Neutrophil (primary cell): ENCODE measurements around the gene SUN1.

Source experiments
- H3K27ac ChIP-seq: fragments of 200-600 bp; sonication (generic); 2 replicates; pipeline ENCODE4 v1.5.1; 2016; ENCODE audit warnings: mild to moderate bottlenecking, moderate library complexity
- H3K27me3 ChIP-seq: fragments of 200-600 bp; sonication (generic); 2 replicates; pipeline ENCODE4 v1.6.0; 2016; ENCODE audit warnings: mild to moderate bottlenecking
- H3K36me3 ChIP-seq: fragments of 200-600 bp; sonication (generic); 2 replicates; pipeline ENCODE4 v1.5.1; 2017
- H3K4me1 ChIP-seq, 2 experiments: fragments of 200-600 bp in 1 of 2; sonication (generic) in 1 of 2; 1 replicate in 1 of 2; 2 replicates in 1 of 2; pipeline versions ENCODE4 v1.5.1 to v1.6.1; 2013 to 2016; ENCODE audit warnings: low read depth in 1 of 2, low read length in 1 of 2, mild to moderate bottlenecking in 1 of 2, moderate library complexity in 1 of 2; ENCODE audit not compliant: control insufficient read depth in 1 of 2, insufficient read depth in 1 of 2
- H3K4me3 ChIP-seq, 2 experiments: fragments of 200-600 bp in 1 of 2; sonication (generic) in 1 of 2; 1 replicate in 1 of 2; 2 replicates in 1 of 2; pipeline ENCODE4 v1.5.1; 2013 to 2016; ENCODE audit warnings: low read depth in 1 of 2, low read length in 1 of 2, mild to moderate bottlenecking in 1 of 2, moderate library complexity in 1 of 2
- H3K9me3 ChIP-seq: fragments of 200-600 bp; sonication (generic); 2 replicates; pipeline ENCODE4 v1.5.1; 2016
- CTCF ChIP-seq: fragments of 200-600 bp; sonication (generic); IDR thresholded peaks from 2 replicates; pipeline ENCODE4 v1.5.1; 2016; ENCODE audit warnings: antibody characterized with exemption

Gene SUN1

GRCh38 chr7:919924-920341 lies 87.7 kb downstream of the SUN1 start:
- no peak overlapping the region for H3K27ac ChIP-seq
- peaks cover 18 to 29% of the 10 kb centered on the region in 2 experiments for H3K4me1 ChIP-seq
- H3K36me3 ChIP-seq, result peaks cover 43% of the 10 kb centered on the region
- no peak for TF ChIP-seq CTCF
- no peaks in the 10 kb centered on the region for H3K9me3 ChIP-seq
- no peak overlapping the region for H3K4me3 ChIP-seq
- H3K27me3 ChIP-seq, result peaks cover 17% of the 10 kb centered on the region

GRCh38 chr7:920351-921070 lies 88.2 kb downstream of the SUN1 start:
- no peak overlapping the region for H3K4me3 ChIP-seq
- peaks cover 18 to 29% of the 10 kb centered on the region in 2 experiments for H3K4me1 ChIP-seq
- peaks cover 41% of the 10 kb centered on the region for H3K36me3 ChIP-seq
- peaks cover 20% of the 10 kb centered on the region for H3K27me3 ChIP-seq
- TF ChIP-seq CTCF, result no peak
- H3K9me3 ChIP-seq, result no peaks in the 10 kb centered on the region
- H3K27ac ChIP-seq, result no peak overlapping the region

- Histone ChIP-seq H3K9me3 (no peaks in the 10 kb centered on the region), H3K4me3 (no peak overlapping the region), H3K4me1 (peaks cover 18 to 29% of the 10 kb centered on the region in 2 experiments), H3K36me3 (peaks cover 42% of the 10 kb centered on the region), H3K27me3 (peaks cover 23% of the 10 kb centered on the region), H3K27ac (no peak overlapping the region)
- no peak for TF ChIP-seq CTCF
Measured at GRCh38 chr7:921071-921461, 88.8 kb downstream of the SUN1 start.

GRCh38 chr7:921581-922333 lies 89.5 kb downstream of the SUN1 start:
- no peak overlapping the region for H3K4me3 ChIP-seq
- peaks cover 42% of the 10 kb centered on the region for H3K36me3 ChIP-seq
- H3K9me3 ChIP-seq, result no peaks in the 10 kb centered on the region
- no peak for TF ChIP-seq CTCF
- peaks cover 18 to 29% of the 10 kb centered on the region in 2 experiments for H3K4me1 ChIP-seq
- peaks cover 23% of the 10 kb centered on the region for H3K27me3 ChIP-seq
- H3K27ac ChIP-seq, result no peak overlapping the region

GRCh38 chr7:922334-923107 lies 90.2 kb downstream of the SUN1 start:
- Histone ChIP-seq H3K4me1 (peaks cover 18 to 29% of the 10 kb centered on the region in 2 experiments), H3K4me3 (peak overlapping the region; percentile 47 to 57), H3K9me3 (no peaks in the 10 kb centered on the region), H3K27me3 (peaks cover 23% of the 10 kb centered on the region), H3K27ac (peak overlapping the region; percentile 74), H3K36me3 (peaks cover 42% of the 10 kb centered on the region)
- TF ChIP-seq CTCF, result no peak
